B cell (primary cell): ENCODE data around the gene FURIN. TPM values are rescaled to one million over a fixed set of nuclear protein-coding genes. Genes with fewer than 3 reads are reported as not detected.

ENCODE experiments used
- ATAC-seq: fragments of 200-7000 bp; cut with Tn5 transposase; one replicate; pipeline ENCODE4 v1.10.0; 2021; ENCODE audit warnings: low read depth, mild to moderate bottlenecking, moderate number of reproducible peaks, moderate library complexity
- CTCF ChIA-PET: fragments of 350-600 bp; sonication (Branson Sonifier 250); formaldehyde crosslinking; loops from one replicate; lab custom pipeline; 2021; ENCODE audit warnings: antibody characterized with exemption, inconsistent platforms; lab: Charles Lee
- POLR2A ChIA-PET: fragments of 350-600 bp; sonication (Branson Sonifier 250); formaldehyde crosslinking; loops from one replicate; lab custom pipeline; 2021; ENCODE audit warnings: antibody characterized with exemption; lab: Charles Lee
- DNase-seq: peaks from one replicate; pipeline ENCODE4 v3.0.0; 2013
- H2AFZ ChIP-seq: 2 replicates; pipeline ENCODE4 v1.6.1; 2012; ENCODE audit warnings: mild to moderate bottlenecking, low read depth, low read length; ENCODE audit not compliant: insufficient read depth, poor library complexity, severe bottlenecking
- H3K27ac ChIP-seq, 2 donors: 1 replicate in 1 of 2; 2 replicates in 1 of 2; pipeline ENCODE4 v1.5.1; 2012 to 2013; ENCODE audit warnings: low read length in 2 of 2, mild to moderate bottlenecking in 2 of 2, moderate library complexity in 1 of 2
- H3K27me3 ChIP-seq, 4 experiments: fragments of 200-600 bp in 1 of 4; sonication (generic) in 1 of 4; replicated peaks in 1 of 4; 1 replicate in 2 of 4; 2 replicates in 2 of 4; pipeline versions ENCODE4 v1.6.1 to v1.7.0; 2013 to 2016; ENCODE audit warnings: low read length in 3 of 4, mild to moderate bottlenecking in 2 of 4, mixed read lengths in 1 of 4, moderate library complexity in 1 of 4; ENCODE audit not compliant: insufficient read depth in 4 of 4, control insufficient read depth in 3 of 4; ENCODE audit errors: control extremely low read depth in 1 of 4
- H3K36me3 ChIP-seq, 2 experiments: replicated peaks in 1 of 2; 1 replicate in 1 of 2; 2 replicates in 1 of 2; pipeline versions ENCODE4 v1.6.1 to v1.7.1; 2013; ENCODE audit warnings: low read length in 1 of 2; ENCODE audit not compliant: insufficient read depth in 2 of 2, control insufficient read depth in 1 of 2; ENCODE audit errors: control extremely low read depth in 1 of 2, extremely low read depth in 1 of 2
- H3K4me1 ChIP-seq, 2 donors: fragments of 200-600 bp in 1 of 2; sonication (generic) in 1 of 2; 1 replicate in 1 of 2; 2 replicates in 1 of 2; pipeline versions ENCODE4 v1.5.1 to v1.6.1; 2013 to 2017; ENCODE audit warnings: low read length in 2 of 2; ENCODE audit not compliant: control insufficient read depth in 2 of 2, insufficient read depth in 2 of 2
- H3K4me2 ChIP-seq: replicated peaks from 2 replicates; pipeline ENCODE3; 2012; ENCODE audit warnings: mild to moderate bottlenecking, low read depth, low read length; ENCODE audit not compliant: poor library complexity, severe bottlenecking
- H3K4me3 ChIP-seq, 5 experiments: fragments of 200-600 bp in 1 of 5; sonication (generic) in 1 of 5; 1 replicate in 3 of 5; 2 replicates in 2 of 5; pipeline versions ENCODE4 v1.5.1 to v1.7.0; 2011 to 2016; ENCODE audit warnings: low read length in 4 of 5, mild to moderate bottlenecking in 4 of 5, low read depth in 2 of 5, control low read depth in 1 of 5, moderate library complexity in 1 of 5; ENCODE audit not compliant: insufficient read depth in 1 of 5; ENCODE audit errors: control extremely low read depth in 1 of 5, extremely low read depth in 1 of 5
- H3K79me2 ChIP-seq: fragments of 200-600 bp; sonication (generic); one replicate; pipeline ENCODE4 v1.6.0; 2016; ENCODE audit warnings: low read length; ENCODE audit not compliant: control insufficient read depth, insufficient read depth
- H3K9ac ChIP-seq: fragments of 200-600 bp; sonication (generic); 2 replicates; pipeline ENCODE4 v1.6.1; 2017; ENCODE audit warnings: mild to moderate bottlenecking, low read length, moderate library complexity
- H3K9me3 ChIP-seq, 3 donors: one replicate each; pipeline versions ENCODE4 v1.6.1 to v1.7.1; 2013; ENCODE audit warnings: low read length in 2 of 3; ENCODE audit not compliant: control insufficient read depth in 2 of 3, insufficient read depth in 1 of 3; ENCODE audit errors: control extremely low read depth in 1 of 3
- H4K20me1 ChIP-seq: 2 replicates; pipeline ENCODE4 v1.6.0; 2012; ENCODE audit warnings: mild to moderate bottlenecking, low read length; ENCODE audit not compliant: insufficient read depth, control insufficient read depth, poor library complexity, severe bottlenecking
- H3K27ac Mint-ChIP-seq: one replicate; pipeline ENCODE4 v1.8.0; 2021; ENCODE audit warnings: mixed read lengths
- H3K27me3 Mint-ChIP-seq: one replicate; pipeline ENCODE4 v1.8.0; 2021; ENCODE audit warnings: mixed read lengths
- H3K4me1 Mint-ChIP-seq: one replicate; pipeline ENCODE4 v1.8.0; 2021; ENCODE audit warnings: mixed read lengths
- H3K4me3 Mint-ChIP-seq: one replicate; pipeline ENCODE4 v1.8.0; 2021; ENCODE audit warnings: mixed read lengths
- H3K9me3 Mint-ChIP-seq: one replicate; pipeline ENCODE4 v1.8.0; 2022; ENCODE audit warnings: mixed read lengths; ENCODE audit not compliant: insufficient read depth
- CTCF ChIP-seq: fragments of 200-600 bp; IDR thresholded peaks from one replicate; pipeline ENCODE4 v1.8.0; 2022; ENCODE audit warnings: antibody characterized with exemption, mild to moderate bottlenecking
- EZH2 ChIP-seq: IDR thresholded peaks from 2 replicates; pipeline ENCODE4 v1.6.1; 2012; ENCODE audit warnings: borderline replicate concordance, low read depth, mild to moderate bottlenecking, moderate library complexity, low read length; ENCODE audit not compliant: insufficient read depth, poor library complexity, severe bottlenecking
- WGBS: methylation state at CpG from one replicate; pipeline ENCODE4 v1.1.5; 2013; ENCODE audit warnings: missing lambda C conversion rate; ENCODE audit not compliant: insufficient coverage; 5-methylcytosine and 5-hydroxymethylcytosine counted together
- intact Hi-C: fragments of 100-400 bp; cut with micrococcal nuclease; formaldehyde crosslinking; loops from one replicate; pipeline ENCODE4 v1.10.0; 2022
- polyA plus RNA-seq: library from polyadenylated mRNA; depleted of rRNA; stranded (reverse); fragments of >200 nt; gene quantifications from 2 replicates; pipeline ENCODE4 v1.2.3, GENCODE V29; 2012
- total RNA-seq, 2 donors: library from RNA; stranded (reverse); fragments of 120-200 nt in 1 of 2; gene quantifications; 1 replicate in 1 of 2; 2 replicates in 1 of 2; pipeline versions ENCODE4 v1.2.3 to v1.2.4, GENCODE V29; 2013 to 2022

The FURIN gene
- total and polyA plus RNA-seq, 2 donors (not counting 1 experiment from before 2014, with no cell fraction given), result 31.6 to 66.7 TPM

GRCh38 chr15:90915808-90916440, 47.5 kb downstream of the FURIN start:
- POLR2A ChIA-PET, result no interaction called here
- Histone ChIP-seq H3K36me3 (peaks cover 2 to 92% of the 10 kb centered on the region in 2 experiments), H3K9me3 (no peaks in the 10 kb centered on the region), H3K4me1 (peaks cover 0 to 11% of the 10 kb centered on the region in 2 donors), H3K4me3 (no peak overlapping the region), H3K79me2 (no peaks in the 10 kb centered on the region), H3K27me3 (no peaks in the 10 kb centered on the region), H3K27ac (no peak overlapping the region), H3K9ac (no peak overlapping the region), H3K4me2 (no peak overlapping the region), H2AFZ (peak overlapping the region; percentile 2), H4K20me1 (no peaks in the 10 kb centered on the region)
- H3K4me3 Mint-ChIP-seq, result no peak overlapping the region
- WGBS, result 58% methylated on average over 24 of the region's 25 CpGs
- H3K9me3 Mint-ChIP-seq, result no peaks in the 10 kb centered on the region
- no peak for TF ChIP-seq EZH2
- no peak for TF ChIP-seq CTCF
- intact Hi-C loops, result no loop called here
- peak overlapping the region; percentile 80 for H3K27ac Mint-ChIP-seq
- peaks cover 10% of the 10 kb centered on the region for H3K4me1 Mint-ChIP-seq
- H3K27me3 Mint-ChIP-seq, result no peaks in the 10 kb centered on the region
- no peak for DNase-seq
- CTCF ChIA-PET, result interaction anchor here (0.8 kb wide), 1 partner anchor 40 kb away, joined by 4 read pairs; no protein-coding TSS in a partner anchor
- ATAC-seq, result no peak

GRCh38 chr15:90916461-90916860, 48.1 kb downstream of the FURIN start:
- no peak overlapping the region for H3K4me2 ChIP-seq
- DNase-seq (no peak), ATAC-seq (no peak)
- WGBS, result 81% methylated on average over 11 of the region's 11 CpGs
- H3K4me3 Mint-ChIP-seq, result no peak overlapping the region
- intact Hi-C loops, result no loop called here
- no peak for TF ChIP-seq EZH2
- POLR2A ChIA-PET, result no interaction called here
- peaks cover 10% of the 10 kb centered on the region for H3K4me1 Mint-ChIP-seq
- no peak overlapping the region for H3K27ac ChIP-seq
- no peaks in the 10 kb centered on the region for H3K79me2 ChIP-seq
- H3K9me3 ChIP-seq, result no peaks in the 10 kb centered on the region
- CTCF ChIA-PET, result no interaction called here
- H3K36me3 ChIP-seq, result peaks cover 6 to 92% of the 10 kb centered on the region in 2 experiments
- no peak overlapping the region for H3K4me3 ChIP-seq
- no peaks in the 10 kb centered on the region for H4K20me1 ChIP-seq
- H3K4me1 ChIP-seq, result peaks cover 0 to 11% of the 10 kb centered on the region in 2 donors
- H3K9me3 Mint-ChIP-seq, result no peaks in the 10 kb centered on the region
- no peak overlapping the region for H2AFZ ChIP-seq
- H3K27me3 Mint-ChIP-seq, result no peaks in the 10 kb centered on the region
- H3K27ac Mint-ChIP-seq, result peak overlapping the region; percentile 80
- no peaks in the 10 kb centered on the region for H3K27me3 ChIP-seq
- no peak overlapping the region for H3K9ac ChIP-seq
